Liver (tissue), 3 donors: ENCODE measurements around the gene LYRM4.

Source experiments
- CTCF ChIP-seq: fragments of 150-350 bp; IDR thresholded peaks from 2 replicates; pipeline ENCODE4 v1.5.1; 2017; ENCODE audit warnings: improper control_type of control experiment, low read depth, low read length; ENCODE audit not compliant: missing input control
- GABPA ChIP-seq, 2 donors: IDR thresholded peaks in 1 of 2; conservative IDR thresholded peaks in 1 of 2; 2 replicates each; pipeline ENCODE4 v1.6.1; 2016; ENCODE audit warnings: antibody characterized with exemption in 2 of 2, mild to moderate bottlenecking in 1 of 2, moderate library complexity in 1 of 2
- REST ChIP-seq: IDR thresholded peaks from 2 replicates; pipeline ENCODE4 v1.6.1; 2016; ENCODE audit warnings: antibody characterized with exemption, mild to moderate bottlenecking
- donor health status: healthy.
- donor health status: healthy.

GRCh38 chr6:5122504-5123112 lies 138.1 kb downstream of the LYRM4 start:
- no peak for TF ChIP-seq CTCF
- TF ChIP-seq GABPA (IDR thresholded peaks at IDR 0.05 in 1 of 2, conservative IDR thresholded peaks at IDR 0.05 in 1 of 2) = no peak
- no peak for TF ChIP-seq REST
